CD4-positive, alpha-beta T cell treated with Interleukin-6 at 100 ng/mL for 8 hours (primary cell): ENCODE results near the gene SH3BP5.

Experiments used
- DNase-seq: peaks from one replicate; pipeline ENCODE4 v3.0.0-alpha.2; 2020; ENCODE audit warnings: mixed read lengths, low spot score

Gene SH3BP5

GRCh38 chr3:15325228-15325627, 7.2 kb downstream of the SH3BP5 start:
- no peak for DNase-seq

GRCh38 chr3:15324379-15324808, 8.0 kb downstream of the SH3BP5 start:
- DNase-seq, result no peak

GRCh38 chr3:15323063-15323462, 9.3 kb downstream of the SH3BP5 start:
- no peak for DNase-seq

GRCh38 chr3:15321349-15321748, 11.0 kb downstream of the SH3BP5 start:
- no peak for DNase-seq

GRCh38 chr3:15319575-15319974, 12.8 kb downstream of the SH3BP5 start:
- no peak for DNase-seq

GRCh38 chr3:15319136-15319535, 13.2 kb downstream of the SH3BP5 start:
- DNase-seq, result no peak

- DNase-seq, result no peak
Observed at GRCh38 chr3:15318661-15319060, 13.7 kb downstream of the SH3BP5 start.

- DNase-seq, result no peak
Observed at GRCh38 chr3:15316998-15317435, 15.4 kb downstream of the SH3BP5 start.

GRCh38 chr3:15315003-15315402, 17.4 kb downstream of the SH3BP5 start:
- DNase-seq, result no peak

- DNase-seq, result no peak
Observed at GRCh38 chr3:15314276-15314675, 18.1 kb downstream of the SH3BP5 start.

GRCh38 chr3:15313461-15313860, 18.9 kb downstream of the SH3BP5 start:
- no peak for DNase-seq

GRCh38 chr3:15312550-15312949, 19.8 kb downstream of the SH3BP5 start:
- DNase-seq, result no peak

GRCh38 chr3:15310491-15311370, 21.7 kb downstream of the SH3BP5 start:
- peak; percentile 82 for DNase-seq

- no peak for DNase-seq
Observed at GRCh38 chr3:15309662-15310335, 22.6 kb downstream of the SH3BP5 start.

- no peak for DNase-seq
Observed at GRCh38 chr3:15307580-15307979, 24.8 kb downstream of the SH3BP5 start.

GRCh38 chr3:15306979-15307359, 25.4 kb downstream of the SH3BP5 start:
- DNase-seq, result no peak

- DNase-seq, result no peak
Observed at GRCh38 chr3:15305359-15305844, 27.0 kb downstream of the SH3BP5 start.

GRCh38 chr3:15303728-15304127, 28.7 kb downstream of the SH3BP5 start:
- no peak for DNase-seq

- DNase-seq, result no peak
Observed at GRCh38 chr3:15303216-15303615, 29.2 kb downstream of the SH3BP5 start.

- DNase-seq, result no peak
Observed at GRCh38 chr3:15301761-15302160, 30.6 kb downstream of the SH3BP5 start.

- no peak for DNase-seq
Observed at GRCh38 chr3:15300323-15301078, 31.9 kb downstream of the SH3BP5 start.

- DNase-seq, result no peak
Observed at GRCh38 chr3:15299036-15299435, 33.4 kb downstream of the SH3BP5 start.
